SU-DHL-6 (cell line): Measurements from ENCODE around the gene DCC.

Experiments used
- CTCF ChIP-seq: fragments of 200-600 bp; sonication (generic); IDR thresholded peaks from one replicate; pipeline ENCODE4 v1.5.1; 2017; ENCODE audit warnings: antibody characterized with exemption, mild to moderate bottlenecking, low read length, moderate library complexity; ENCODE audit not compliant: insufficient read depth, poor library complexity, severe bottlenecking
- EZH2phosphoT487 ChIP-seq: fragments of 200-600 bp; sonication (generic), shearing (Covaris generic); conservative IDR thresholded peaks from 2 replicates; pipeline ENCODE4 v1.6.1; 2018; ENCODE audit warnings: mild to moderate bottlenecking, antibody characterized with exemption, low read length, moderate library complexity, mixed read lengths

- TF ChIP-seq CTCF = no peak
- no peak for TF ChIP-seq EZH2phosphoT487
These were observed 979.6 kb downstream of the DCC start for GRCh38 chr18:53319628-53320027.
